Right atrium auricular region (tissue), 2 donors: ENCODE measurements around the gene LAMTOR1. TPM values are rescaled to one million over a fixed set of nuclear protein-coding genes. Genes with fewer than 3 reads are reported as not detected.

ENCODE experiments used
- DNase-seq: peaks from one replicate; pipeline ENCODE4 v3.0.0-alpha.2; 2019; ENCODE audit warnings: low spot score
- H3K27ac ChIP-seq, 2 donors: fragments of 200-600 bp; sonication (generic); 1 replicate in 1 of 2; 2 replicates in 1 of 2; pipeline ENCODE4 v1.5.1; 2016 to 2019
- H3K27me3 ChIP-seq, 2 donors: fragments of 200-600 bp; sonication (generic); one replicate each; pipeline versions ENCODE4 v1.5.1 to v1.6.0; 2017 to 2019
- H3K36me3 ChIP-seq: fragments of 200-600 bp; sonication (generic); one replicate; pipeline ENCODE4 v1.5.1; 2016
- H3K4me1 ChIP-seq, 2 donors: fragments of 200-600 bp; sonication (generic); one replicate each; pipeline versions ENCODE4 v1.5.1 to v1.6.0; 2017 to 2019
- H3K4me3 ChIP-seq, 2 donors: fragments of 200-600 bp; sonication (generic); 1 replicate in 1 of 2; 2 replicates in 1 of 2; pipeline ENCODE4 v1.5.1; 2017 to 2019; ENCODE audit warnings: mild to moderate bottlenecking in 1 of 2, moderate library complexity in 1 of 2
- H3K9me3 ChIP-seq, 2 donors: fragments of 200-600 bp; sonication (generic); one replicate each; pipeline ENCODE4 v1.5.1; 2019
- CTCF ChIP-seq, 2 donors: fragments of 200-600 bp; sonication (generic); IDR thresholded peaks; one replicate each; pipeline ENCODE4 v1.5.1; 2019; ENCODE audit warnings: antibody characterized with exemption in 2 of 2
- total RNA-seq, 2 donors: library from RNA; depleted of rRNA; stranded (reverse); fragments of >200 nt; gene quantifications; one replicate each; pipeline ENCODE4 v1.1.0, GENCODE V29; 2016

The LAMTOR1 gene
- total RNA-seq, 2 donors from 2014 or later: 103 to 117 TPM

DNA sequence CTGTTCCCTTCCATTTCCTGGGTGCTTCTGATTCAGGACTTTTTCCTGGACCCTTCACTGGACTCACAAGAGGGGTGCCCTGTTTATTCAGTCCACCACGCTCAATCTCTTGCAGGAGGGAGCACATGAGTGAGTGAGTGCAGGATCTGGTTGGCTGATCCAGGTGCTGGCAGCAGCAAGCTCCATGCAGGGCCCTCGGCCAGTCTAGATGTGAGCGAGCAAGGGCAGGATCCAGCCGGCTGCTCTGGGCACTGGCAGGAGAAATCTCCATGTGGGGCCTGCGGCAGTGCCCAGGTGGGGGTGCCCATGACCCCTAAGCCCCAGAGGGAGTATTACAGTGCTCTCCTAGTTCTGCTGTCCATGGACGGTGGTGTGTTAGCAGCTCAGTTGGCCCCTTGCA is 20.9 kb upstream of the LAMTOR1 start:
- DNase-seq: no peak
- no peaks in the 10 kb centered on the region for H3K36me3 ChIP-seq
- no peak overlapping the region for H3K27ac ChIP-seq
- no peaks in the 10 kb centered on the region for H3K27me3 ChIP-seq
- no peaks in the 10 kb centered on the region for H3K4me1 ChIP-seq
- no peaks in the 10 kb centered on the region for H3K9me3 ChIP-seq
- TF ChIP-seq CTCF (IDR thresholded peaks at IDR 0.05): no peak
- H3K4me3 ChIP-seq: no peak overlapping the region

DNA sequence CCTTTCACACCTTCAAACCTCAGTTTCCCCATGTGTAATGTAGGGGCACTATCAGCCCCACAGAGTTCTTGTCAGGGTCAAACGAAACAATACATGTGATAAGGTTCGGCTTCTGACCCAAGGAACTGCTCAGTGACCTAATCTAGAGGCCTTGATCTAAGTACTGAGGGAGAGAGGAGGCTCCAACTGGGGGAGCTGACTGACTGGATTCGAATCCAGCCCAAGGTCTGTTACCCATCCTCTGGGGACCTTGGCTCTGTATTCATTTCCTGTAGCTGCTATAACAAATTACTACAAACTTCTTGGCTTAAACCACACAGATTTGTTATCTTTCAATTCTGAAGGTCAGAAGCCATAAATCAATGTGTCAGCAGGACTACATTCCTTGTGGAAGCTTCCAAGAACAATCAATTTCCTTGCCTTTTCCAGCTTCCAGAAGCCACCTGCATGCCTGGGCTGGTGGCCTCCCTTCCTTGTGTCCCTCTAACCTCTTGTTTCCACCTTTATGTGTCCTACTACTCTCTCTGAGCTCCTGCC is 20.1 kb upstream of the LAMTOR1 start:
- no peak overlapping the region for H3K4me3 ChIP-seq
- no peak for TF ChIP-seq CTCF (IDR thresholded peaks at IDR 0.05)
- no peaks in the 10 kb centered on the region for H3K27me3 ChIP-seq
- H3K4me1 ChIP-seq: no peaks in the 10 kb centered on the region
- no peak for DNase-seq
- H3K9me3 ChIP-seq: no peaks in the 10 kb centered on the region
- H3K27ac ChIP-seq: no peak overlapping the region
- H3K36me3 ChIP-seq: no peaks in the 10 kb centered on the region

GRCh38 chr11:72122607-72123006 is 19.5 kb upstream of the LAMTOR1 start:
- Histone ChIP-seq H3K4me3 (no peak overlapping the region), H3K27me3 (no peaks in the 10 kb centered on the region), H3K27ac (no peak overlapping the region), H3K36me3 (no peaks in the 10 kb centered on the region), H3K9me3 (no peaks in the 10 kb centered on the region), H3K4me1 (no peaks in the 10 kb centered on the region)
- no peak for TF ChIP-seq CTCF (IDR thresholded peaks at IDR 0.05)
- DNase-seq: no peak

DNA sequence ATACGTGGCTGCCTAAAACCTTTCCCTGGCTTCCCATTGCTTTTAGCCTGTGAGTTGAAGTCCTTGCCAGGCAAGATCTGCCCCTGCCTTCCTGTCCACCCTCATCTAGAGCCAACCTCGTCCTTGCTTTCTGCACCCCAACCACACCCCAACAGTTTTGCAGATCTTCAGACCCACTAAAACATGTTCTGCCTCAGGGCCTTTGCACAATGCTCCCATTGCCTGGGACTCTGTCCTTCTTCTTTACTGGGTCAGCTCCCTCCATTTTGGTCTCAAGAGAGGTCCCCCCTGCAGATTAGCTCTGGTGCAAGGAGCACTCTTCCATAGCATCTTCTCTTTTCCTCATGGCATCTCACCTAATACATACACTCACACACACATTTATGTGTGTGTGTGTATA is 17.8 kb upstream of the LAMTOR1 start:
- H3K4me1 ChIP-seq: no peaks in the 10 kb centered on the region
- no peak overlapping the region for H3K27ac ChIP-seq
- TF ChIP-seq CTCF (IDR thresholded peaks at IDR 0.05): no peak
- H3K27me3 ChIP-seq: no peaks in the 10 kb centered on the region
- no peaks in the 10 kb centered on the region for H3K9me3 ChIP-seq
- H3K36me3 ChIP-seq: no peaks in the 10 kb centered on the region
- no peak overlapping the region for H3K4me3 ChIP-seq
- no peak for DNase-seq

GRCh38 chr11:72119198-72119597 is 16.1 kb upstream of the LAMTOR1 start:
- no peak overlapping the region for H3K4me3 ChIP-seq
- no peaks in the 10 kb centered on the region for H3K9me3 ChIP-seq
- no peak overlapping the region for H3K27ac ChIP-seq
- DNase-seq: no peak
- H3K4me1 ChIP-seq: no peaks in the 10 kb centered on the region
- no peaks in the 10 kb centered on the region for H3K36me3 ChIP-seq
- no peak for TF ChIP-seq CTCF (IDR thresholded peaks at IDR 0.05)
- no peaks in the 10 kb centered on the region for H3K27me3 ChIP-seq

DNA sequence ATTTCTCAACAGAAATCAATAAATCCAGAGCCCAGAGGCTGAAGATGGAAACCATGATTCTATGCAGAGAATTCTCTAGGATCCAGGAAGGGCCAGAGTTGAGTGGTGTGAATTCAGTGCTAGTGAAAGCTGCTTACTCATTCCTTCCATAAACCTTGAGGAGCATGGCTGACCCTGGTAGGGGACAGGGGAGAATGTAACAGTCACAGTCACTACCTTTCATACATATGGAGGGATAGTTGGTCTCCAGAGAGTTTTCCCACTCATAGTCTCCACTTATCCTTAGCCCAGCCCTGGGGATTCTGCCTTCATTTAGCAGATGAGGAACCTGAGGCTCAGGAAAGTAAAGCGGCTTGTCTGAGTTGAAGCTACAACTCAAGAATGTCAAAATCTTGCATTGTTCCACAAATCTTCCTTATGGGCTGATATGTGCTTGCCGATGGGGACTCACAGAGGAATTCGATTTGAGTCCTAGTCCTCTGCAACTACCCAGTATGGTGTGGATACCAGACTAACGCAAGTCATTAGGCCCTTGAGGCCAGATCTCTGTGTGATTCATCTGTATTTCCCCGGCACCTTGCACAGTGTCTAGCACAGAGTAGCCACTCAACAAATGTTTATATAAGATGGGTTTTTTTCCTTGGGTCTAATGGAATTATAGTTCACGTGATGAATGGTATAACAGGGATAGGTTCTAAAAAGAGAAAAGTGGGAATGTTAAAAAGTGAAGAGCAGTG is 13.1 kb upstream of the LAMTOR1 start:
- no peak for DNase-seq
- Histone ChIP-seq H3K27ac (no peak overlapping the region), H3K4me3 (no peak overlapping the region), H3K36me3 (no peaks in the 10 kb centered on the region), H3K9me3 (no peaks in the 10 kb centered on the region), H3K27me3 (no peaks in the 10 kb centered on the region), H3K4me1 (peaks cover 0 to 10% of the 10 kb centered on the region in 2 donors)
- TF ChIP-seq CTCF (IDR thresholded peaks at IDR 0.05): no peak
